ENCODE data around the gene FXYD3.
A peak's percentile ranks its signal among the peaks of the same experiment; 100 is the strongest.

FXYD3 gene

DNA sequence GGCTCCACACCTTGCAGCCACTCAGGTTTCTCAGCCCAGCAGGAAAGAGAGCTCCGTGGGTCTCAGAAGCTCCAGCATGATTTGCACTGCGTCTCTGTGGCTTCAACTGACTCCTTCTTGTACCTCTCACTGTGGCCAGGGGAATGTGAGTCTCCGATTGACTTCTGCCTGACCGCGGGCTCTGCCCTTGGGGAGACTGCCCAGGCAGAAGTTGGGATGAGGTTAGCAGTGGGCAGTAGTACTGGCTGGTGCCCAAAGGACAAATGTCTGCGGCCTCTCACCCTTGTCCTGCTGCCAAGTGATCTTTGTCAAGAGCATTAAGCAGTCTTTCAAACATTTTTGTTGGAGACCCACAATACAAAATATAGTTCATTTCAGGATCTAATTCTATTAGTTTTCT, 34.4 kb upstream of the FXYD3 start:
- Histone ChIP-seq H2AFZ (ENCODE audit: low read depth, low read length) (no peak overlapping the region), H3K4me1 (ENCODE audit: low read length) (peaks cover 18% of the 10 kb centered on the region)
- TF ChIP-seq CTCF (IDR thresholded peaks at IDR 0.05; ENCODE audit: low read depth, low read length) = no peak
- no peak for TF ChIP-seq EZH2phosphoT487 (IDR thresholded peaks at IDR 0.05; ENCODE audit: low read depth)

DNA sequence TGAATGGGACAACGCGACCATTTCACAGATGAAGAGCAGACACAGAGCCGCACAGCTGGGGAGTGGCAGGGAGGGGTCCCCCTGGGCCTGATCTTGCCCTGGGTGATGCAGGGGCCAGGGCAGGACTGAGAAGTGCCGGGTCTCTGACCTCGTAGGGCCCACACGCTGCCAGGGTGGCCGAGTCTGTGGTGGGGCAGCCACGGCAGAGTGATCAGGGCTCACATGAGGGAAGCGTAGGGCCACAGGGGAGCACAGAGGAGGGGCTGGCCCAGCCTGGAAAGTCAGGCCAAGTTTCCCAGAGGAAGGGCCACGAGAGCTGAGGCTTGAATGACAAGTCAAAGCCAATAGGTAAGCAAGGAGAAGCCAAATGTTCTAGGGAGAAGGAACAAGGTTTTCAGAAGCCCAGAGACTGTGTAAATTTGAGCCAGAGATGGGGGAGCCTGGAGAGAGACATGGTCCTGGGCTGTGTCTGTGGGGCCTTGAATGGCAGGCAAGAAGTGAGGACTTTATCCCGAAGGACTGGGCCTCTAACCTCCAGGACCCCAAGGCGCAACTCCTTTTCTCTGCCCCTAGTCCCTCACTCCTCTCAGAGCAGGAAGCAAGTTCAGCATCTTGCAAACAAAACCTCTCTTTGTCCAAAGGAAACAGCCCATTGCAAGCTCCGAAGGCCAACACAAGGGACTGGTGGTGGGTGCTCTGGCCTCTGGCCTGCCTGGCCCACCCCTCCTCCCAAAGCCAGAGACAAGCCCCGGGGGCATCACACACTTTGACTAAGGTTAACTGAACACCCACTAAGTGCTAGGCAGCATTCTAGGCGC, 31.7 kb upstream of the FXYD3 start:
- Histone ChIP-seq H2AFZ (ENCODE audit: low read depth, low read length) (no peak overlapping the region), H3K36me3 (replicated peaks; ENCODE audit: low read depth, low read length) (no peaks in the 10 kb centered on the region), H3K4me1 (ENCODE audit: low read length) (peaks cover 24% of the 10 kb centered on the region), H3K9ac (ENCODE audit: low read length) (no peak overlapping the region), H3K27ac (ENCODE audit: low read length) (no peak overlapping the region), H3K4me2 (ENCODE audit: low read length) (no peak overlapping the region), H3K9me3 (ENCODE audit: insufficient read depth, low read length) (no peaks in the 10 kb centered on the region), H3K27me3 (ENCODE audit: low read depth, low read length) (0 out of 2 replicates have a peak, but pooled peaks cover 5% of the 10 kb centered on the region), H4K20me1 (ENCODE audit: insufficient read depth, low read length) (no peaks in the 10 kb centered on the region), H3K4me3 (ENCODE audit: low read length) (no peak overlapping the region), H3K79me2 (ENCODE audit: low read length) (no peaks in the 10 kb centered on the region)
- TF ChIP-seq EZH2phosphoT487 (IDR thresholded peaks at IDR 0.05; ENCODE audit: low read depth) (no peak), CTCF (IDR thresholded peaks at IDR 0.05; ENCODE audit: low read depth, low read length) (no peak)

More for the DNA sequence above, 34.4 kb upstream of the FXYD3 start:
- Histone ChIP-seq H3K36me3 (replicated peaks; ENCODE audit: low read depth, low read length) (no peaks in the 10 kb centered on the region), H3K27me3 (ENCODE audit: low read depth, low read length) (0 out of 2 replicates have a peak, but pooled peaks cover 8% of the 10 kb centered on the region), H4K20me1 (ENCODE audit: insufficient read depth, low read length) (no peaks in the 10 kb centered on the region), H3K27ac (ENCODE audit: low read length) (no peak overlapping the region), H3K4me3 (ENCODE audit: low read length) (no peak overlapping the region), H3K9ac (ENCODE audit: low read length) (no peak overlapping the region), H3K9me3 (ENCODE audit: insufficient read depth, low read length) (no peaks in the 10 kb centered on the region), H3K79me2 (ENCODE audit: low read length) (no peaks in the 10 kb centered on the region), H3K4me2 (ENCODE audit: low read length) (no peak overlapping the region)

DNA sequence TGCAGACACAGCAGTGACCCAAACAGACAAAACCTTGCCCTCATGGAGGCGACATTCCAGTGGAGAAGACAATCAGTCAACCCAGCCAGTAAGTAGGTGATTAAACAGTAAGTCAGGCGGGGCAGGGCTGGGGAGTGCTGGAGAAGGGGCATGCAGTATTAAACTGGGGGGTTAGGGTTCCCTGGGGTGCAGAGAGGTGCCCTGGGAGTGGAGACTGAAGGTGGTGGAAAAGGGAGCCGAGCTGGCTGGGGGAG, 31.2 kb upstream of the FXYD3 start:
- Histone ChIP-seq H3K9me3 (ENCODE audit: insufficient read depth, low read length) (no peaks in the 10 kb centered on the region), H4K20me1 (ENCODE audit: insufficient read depth, low read length) (no peaks in the 10 kb centered on the region), H2AFZ (ENCODE audit: low read depth, low read length) (no peak overlapping the region), H3K79me2 (ENCODE audit: low read length) (no peaks in the 10 kb centered on the region), H3K27me3 (ENCODE audit: low read depth, low read length) (no peaks in the 10 kb centered on the region; the same call in 1 of the 2 replicates), H3K4me1 (ENCODE audit: low read length) (peaks cover 24% of the 10 kb centered on the region), H3K9ac (ENCODE audit: low read length) (no peak overlapping the region), H3K4me3 (ENCODE audit: low read length) (no peak overlapping the region), H3K4me2 (ENCODE audit: low read length) (no peak overlapping the region), H3K27ac (ENCODE audit: low read length) (no peak overlapping the region), H3K36me3 (replicated peaks; ENCODE audit: low read depth, low read length) (no peaks in the 10 kb centered on the region)
- no peak for TF ChIP-seq EZH2phosphoT487 (IDR thresholded peaks at IDR 0.05; ENCODE audit: low read depth)
- TF ChIP-seq CTCF (IDR thresholded peaks at IDR 0.05; ENCODE audit: low read depth, low read length) = no peak

GRCh38 chr19:35085947-35086346, 29.7 kb upstream of the FXYD3 start:
- H3K4me3 ChIP-seq (ENCODE audit: low read length) = no peak overlapping the region

More at GRCh38 chr19:35085947-35086346, 29.7 kb upstream of the FXYD3 start:
- Histone ChIP-seq H3K9ac (ENCODE audit: low read length) (peak overlapping the region; percentile 4; the same call in 1 of the 2 replicates), H2AFZ (ENCODE audit: low read depth, low read length) (0 out of 2 replicates have a peak overlapping the region, but pooled peaks have one; percentile 33), H3K4me1 (ENCODE audit: low read length) (peaks cover 24% of the 10 kb centered on the region), H3K9me3 (ENCODE audit: insufficient read depth, low read length) (no peaks in the 10 kb centered on the region), H3K36me3 (replicated peaks; ENCODE audit: low read depth, low read length) (no peaks in the 10 kb centered on the region), H4K20me1 (ENCODE audit: insufficient read depth, low read length) (no peaks in the 10 kb centered on the region), H3K79me2 (ENCODE audit: low read length) (no peaks in the 10 kb centered on the region), H3K27ac (ENCODE audit: low read length) (peak overlapping the region; percentile 22; the same call in 1 of the 2 replicates), H3K27me3 (ENCODE audit: low read depth, low read length) (no peaks in the 10 kb centered on the region; the same call in 1 of the 2 replicates), H3K4me2 (ENCODE audit: low read length) (peak overlapping the region; percentile 21)
- TF ChIP-seq CTCF (IDR thresholded peaks at IDR 0.05; ENCODE audit: low read depth, low read length) = no peak
- TF ChIP-seq EZH2phosphoT487 (IDR thresholded peaks at IDR 0.05; ENCODE audit: low read depth) = no peak

All from OCI-LY3 (cell line).